ENCODE data around the gene VAX1. TPM values are rescaled to one million over a fixed set of nuclear protein-coding genes. Genes with fewer than 3 reads are reported as not detected.
A peak's percentile ranks its signal among the peaks of the same experiment; 100 is the strongest.

The VAX1 gene
- polyA plus RNA-seq, 2 of the 4 experiments (the other 2 are of a cell fraction) = 0.68 to 0.70 TPM

GRCh38 chr10:117139581-117140524, 1.8 kb upstream of the VAX1 start:
- no peak for DNase-seq (ENCODE audit: low read depth in 1 of 2, low spot score in 1 of 2)
- Histone ChIP-seq H3K4me3 (no peak overlapping the region), H3K4me2 (no peak overlapping the region), H3K9me3 (peaks cover 11% of the 10 kb centered on the region), H3K27ac (no peak overlapping the region), H3K4me1 (0 out of 3 replicates have a peak, but pooled peaks cover 4% of the 10 kb centered on the region)
- ChIA-PET CTCF (interaction anchor here (1.0 to 2.3 kb wide), 5 partner anchors 8 to 352 kb away, joined by 3 to 9 read pairs (median 3); no protein-coding TSS in a partner anchor), POLR2A (no interaction called here)
- FAIRE-seq = no peak
- TF ChIP-seq HEYL (CRISPR knock-in tag; IDR thresholded peaks at IDR 0.05) (no peak), GATA3 (IDR thresholded peaks at IDR 0.05; ENCODE audit: borderline replicate concordance) (no peak), ZNF302 (CRISPR knock-in tag; IDR thresholded peaks at IDR 0.05) (no peak)
- WGBS (ENCODE audit: missing lambda C conversion rate) = 96% methylated on average over 41 of the region's 72 CpGs
- ATAC-seq = no peak

DNA sequence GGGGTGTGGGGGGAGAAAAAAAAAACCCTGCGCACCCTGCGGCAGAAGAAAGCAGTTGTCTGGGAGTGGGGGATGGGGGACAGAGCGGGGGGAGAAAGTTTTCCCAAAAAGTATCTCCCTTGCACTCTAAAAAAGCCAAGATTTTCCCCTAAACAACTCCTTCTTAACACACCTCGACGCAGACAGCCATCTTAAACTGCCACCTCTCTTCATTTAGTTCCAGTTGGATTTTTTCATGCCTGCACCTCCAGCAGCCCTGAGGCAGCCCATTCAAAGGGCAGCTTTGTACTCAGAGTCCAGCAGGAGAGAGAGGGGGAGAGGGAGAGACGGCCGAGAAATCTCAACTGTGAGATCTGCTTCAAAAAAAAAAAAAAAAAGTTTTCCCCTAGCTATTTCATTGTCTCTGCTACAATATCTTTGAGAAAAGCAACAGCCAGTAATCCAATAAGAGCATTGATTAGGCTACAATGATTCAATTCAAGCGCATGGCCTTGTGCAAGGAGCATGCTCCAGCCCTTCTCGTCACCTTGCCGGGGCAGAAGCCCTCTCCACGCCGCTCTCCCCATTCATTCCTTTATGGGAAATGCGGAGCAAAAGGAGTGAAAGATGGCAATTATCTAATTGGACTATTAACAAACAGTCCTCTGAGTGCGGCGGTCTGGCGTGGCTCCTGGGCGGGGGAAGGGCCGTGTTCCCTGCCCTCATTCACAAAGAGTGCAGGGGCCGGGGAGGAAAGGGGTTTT, 939 bp upstream of the VAX1 start:
- peaks cover 3% of the 10 kb centered on the region; the same call in 2 of the 3 replicates for H3K9me3 ChIP-seq
- no peak for FAIRE-seq
- no peak for ATAC-seq
- POLR2A ChIA-PET = no interaction called here
- CTCF ChIA-PET = interaction anchor here (1.0 to 1.3 kb wide), 3 partner anchors 9 to 351 kb away, joined by 3 read pairs; no protein-coding TSS in a partner anchor
- 83% methylated on average over 19 of the region's 19 CpGs for WGBS (ENCODE audit: missing lambda C conversion rate)
- H3K27ac ChIP-seq = no peak overlapping the region; a peak in 1 of 6 replicates
- H3K4me2 ChIP-seq = peak overlapping the region; percentile 80
- TF ChIP-seq FOXS1 (CRISPR knock-in tag; IDR thresholded peaks at IDR 0.05) (no peak), KDM1A (IDR thresholded peaks at IDR 0.05; ENCODE audit: low read depth) (no peak), HDAC2 (IDR thresholded peaks at IDR 0.05) (no peak), HMGXB4 (CRISPR knock-in tag; IDR thresholded peaks at IDR 0.05; ENCODE audit: borderline replicate concordance) (no peak), NPAS2 (CRISPR knock-in tag; IDR thresholded peaks at IDR 0.05; ENCODE audit: borderline replicate concordance) (no peak), GATA3 (IDR thresholded peaks at IDR 0.05; ENCODE audit: borderline replicate concordance) (no peak), MAFK (IDR thresholded peaks at IDR 0.05; ENCODE audit: partially characterized antibody) (no peak), POLR2A (IDR thresholded peaks at IDR 0.05; ENCODE audit: low read length) (no peak), HES2 (IDR thresholded peaks at IDR 0.05) (no peak), RCOR1 (IDR thresholded peaks at IDR 0.05; ENCODE audit: low read depth, low read length) (no peak), FOSL2 (IDR thresholded peaks at IDR 0.05) (no peak), FOSL2 (CRISPR knock-in tag; IDR thresholded peaks at IDR 0.05) (no peak), ZSCAN20 (CRISPR knock-in tag; IDR thresholded peaks at IDR 0.05) (no peak), HOXA7 (CRISPR knock-in tag; IDR thresholded peaks at IDR 0.05) (no peak), TFCP2L1 (CRISPR knock-in tag; IDR thresholded peaks at IDR 0.05) (no peak)
- DNase-seq (ENCODE audit: low read depth in 1 of 2, low spot score in 1 of 2) = no peak
- H3K4me3 ChIP-seq = no peak overlapping the region; the same call in 2 of the 3 replicates
- H3K4me1 ChIP-seq = 0 out of 3 replicates have a peak, but pooled peaks cover 4% of the 10 kb centered on the region

- H3K4me2 ChIP-seq = peak overlapping the region; percentile 80
- peak overlapping the region; percentile 55 for H3K4me3 ChIP-seq
- ChIA-PET CTCF (interaction anchor here (0.6 to 3.7 kb wide), 4 partner anchors 25 to 510 kb away, joined by 3 to 25 read pairs (median 4); no protein-coding TSS in a partner anchor), POLR2A (interaction anchor here (0.6 to 0.7 kb wide), 3 partner anchors 131 to 288 kb away, joined by 3 read pairs; partner anchors contain the start of gene ENO4)
- TF ChIP-seq RNF2 (IDR thresholded peaks at IDR 0.05; ENCODE audit: borderline replicate concordance, low read depth) (peak; percentile 89; the same call in 1 of the 2 replicates), JUN (IDR thresholded peaks at IDR 0.05) (peak in 1 of 2 experiments; percentile 30; a peak in 2 of 5 replicates), SMC3 (IDR thresholded peaks at IDR 0.05) (no peak), PHF8 (IDR thresholded peaks at IDR 0.05; ENCODE audit: borderline replicate concordance, low read depth) (peak; percentile 69), POLR2A (IDR thresholded peaks at IDR 0.05; ENCODE audit: low read length) (peak; percentile 77)
- TF ChIP-seq, protein P1, sequence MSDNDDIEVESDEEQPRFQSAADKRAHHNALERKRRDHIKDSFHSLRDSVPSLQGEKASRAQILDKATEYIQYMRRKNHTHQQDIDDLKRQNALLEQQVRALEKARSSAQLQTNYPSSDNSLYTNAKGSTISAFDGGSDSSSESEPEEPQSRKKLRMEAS (IDR thresholded peaks at IDR 0.05) = 0 out of 2 replicates have a peak, but pooled peaks have one; percentile 27
- TF ChIP-seq, protein P2, sequence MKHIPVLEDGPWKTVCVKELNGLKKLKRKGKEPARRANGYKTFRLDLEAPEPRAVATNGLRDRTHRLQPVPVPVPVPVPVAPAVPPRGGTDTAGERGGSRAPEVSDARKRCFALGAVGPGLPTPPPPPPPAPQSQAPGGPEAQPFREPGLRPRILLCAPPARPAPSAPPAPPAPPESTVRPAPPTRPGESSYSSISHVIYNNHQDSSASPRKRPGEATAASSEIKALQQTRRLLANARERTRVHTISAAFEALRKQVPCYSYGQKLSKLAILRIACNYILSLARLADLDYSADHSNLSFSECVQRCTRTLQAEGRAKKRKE (CRISPR knock-in tag; IDR thresholded peaks at IDR 0.05; ENCODE audit: low read depth) = no peak
- H3K9me3 ChIP-seq = no peaks in the 10 kb centered on the region
- H3K4me1 ChIP-seq = 0 out of 3 replicates have a peak, but pooled peaks cover 4% of the 10 kb centered on the region
- H3K27ac ChIP-seq = peak overlapping the region; percentile 79 to 91
- no peak for FAIRE-seq
- peak; percentile 86 to 90 for ATAC-seq
- DNase-seq (ENCODE audit: low read depth in 1 of 2, low spot score in 1 of 2) = peak; percentile 71 to 84
- 1% methylated on average over 35 of the region's 98 CpGs for WGBS (ENCODE audit: missing lambda C conversion rate)
Measured at GRCh38 chr10:117137031-117137910, 799 bp downstream of the VAX1 start.
